Type B pancreatic cell (in vitro differentiated cells): Measurements from ENCODE around the gene APOL1. TPM values are rescaled to one million over a fixed set of nuclear protein-coding genes. Genes with fewer than 3 reads are reported as not detected.
A peak's percentile ranks its signal among the peaks of the same experiment; 100 is the strongest.

Experiments used
- DNase-seq: peaks from one replicate; pipeline ENCODE4 v3.0.0; 2021; ENCODE audit warnings: mixed read lengths; ENCODE audit not compliant: unreplicated experiment; ENCODE audit errors: extremely low spot score
- H3K27ac Mint-ChIP-seq: 2 replicates; pipeline ENCODE4 v1.8.0; 2021; ENCODE audit warnings: mild to moderate bottlenecking, mixed read lengths
- H3K27me3 Mint-ChIP-seq: 2 replicates; pipeline ENCODE4 v1.8.0; 2021; ENCODE audit warnings: mixed read lengths
- H3K36me3 Mint-ChIP-seq: 2 replicates; pipeline ENCODE4 v1.8.0; 2021; ENCODE audit warnings: mixed read lengths
- H3K4me1 Mint-ChIP-seq: one replicate; pipeline ENCODE4 v1.8.0; 2021; ENCODE audit warnings: mixed read lengths; ENCODE audit not compliant: unreplicated experiment
- H3K4me3 Mint-ChIP-seq: 2 replicates; pipeline ENCODE4 v1.8.0; 2021; ENCODE audit warnings: mild to moderate bottlenecking, mixed read lengths
- H3K9me3 Mint-ChIP-seq: 2 replicates; pipeline ENCODE4 v1.8.0; 2021; ENCODE audit warnings: mixed read lengths
- CTCF ChIP-seq: fragments of 200-600 bp; sonication (generic); conservative IDR thresholded peaks from 2 replicates; pipeline ENCODE4 v1.5.0; 2021; ENCODE audit warnings: antibody characterized with exemption, mild to moderate bottlenecking
- total RNA-seq: library from RNA; stranded (reverse); gene quantifications from 2 replicates; pipeline ENCODE4 v1.2.1, GENCODE V29; 2021; ENCODE audit warnings: low replicate concordance

Gene APOL1
- total RNA-seq, 1 donor from 2014 or later, result 6.8 TPM

GRCh38 chr22:36222887-36223450 is 30.0 kb upstream of the APOL1 start:
- TF ChIP-seq CTCF, result no peak
- Mint-ChIP-seq H3K4me3 (no peak overlapping the region), H3K9me3 (no peaks in the 10 kb centered on the region)

GRCh38 chr22:36223504-36223903 is 29.4 kb upstream of the APOL1 start:
- Mint-ChIP-seq H3K4me3 (no peak overlapping the region), H3K36me3 (peaks cover 8% of the 10 kb centered on the region), H3K27ac (no peak overlapping the region), H3K9me3 (no peaks in the 10 kb centered on the region), H3K27me3 (no peaks in the 10 kb centered on the region), H3K4me1 (peaks cover 26% of the 10 kb centered on the region)
- no peak for TF ChIP-seq CTCF
- DNase-seq, result no peak

More at GRCh38 chr22:36222887-36223450, 30.0 kb upstream of the APOL1 start:
- H3K27me3 Mint-ChIP-seq, result no peaks in the 10 kb centered on the region
- H3K4me1 Mint-ChIP-seq, result peaks cover 22% of the 10 kb centered on the region
- peaks cover 3% of the 10 kb centered on the region for H3K36me3 Mint-ChIP-seq
- no peak overlapping the region for H3K27ac Mint-ChIP-seq
- no peak for DNase-seq

- H3K4me3 Mint-ChIP-seq, result no peak overlapping the region
- no peaks in the 10 kb centered on the region for H3K9me3 Mint-ChIP-seq
- peaks cover 13% of the 10 kb centered on the region for H3K36me3 Mint-ChIP-seq
- TF ChIP-seq CTCF, result no peak
- peaks cover 30% of the 10 kb centered on the region for H3K4me1 Mint-ChIP-seq
- DNase-seq, result peak; percentile 42
- no peaks in the 10 kb centered on the region for H3K27me3 Mint-ChIP-seq
- no peak overlapping the region for H3K27ac Mint-ChIP-seq
Observed at GRCh38 chr22:36224245-36224644, 28.7 kb upstream of the APOL1 start.

GRCh38 chr22:36225333-36225922 is 27.5 kb upstream of the APOL1 start:
- Mint-ChIP-seq H3K4me3 (no peak overlapping the region), H3K9me3 (no peaks in the 10 kb centered on the region), H3K27me3 (no peaks in the 10 kb centered on the region), H3K4me1 (peaks cover 33% of the 10 kb centered on the region), H3K27ac (no peak overlapping the region), H3K36me3 (peaks cover 20% of the 10 kb centered on the region)
- no peak for TF ChIP-seq CTCF
- no peak for DNase-seq

GRCh38 chr22:36226189-36226588 is 26.7 kb upstream of the APOL1 start:
- H3K27ac Mint-ChIP-seq, result no peak overlapping the region

More at GRCh38 chr22:36226189-36226588, 26.7 kb upstream of the APOL1 start:
- Mint-ChIP-seq H3K9me3 (no peaks in the 10 kb centered on the region), H3K4me3 (no peak overlapping the region), H3K27me3 (no peaks in the 10 kb centered on the region), H3K4me1 (peaks cover 28% of the 10 kb centered on the region), H3K36me3 (peaks cover 20% of the 10 kb centered on the region)
- TF ChIP-seq CTCF, result no peak
- no peak for DNase-seq
